Forelimb muscle (tissue), 1 donor: ENCODE measurements around the gene PP2D1. TPM values are rescaled to one million over a fixed set of nuclear protein-coding genes. Genes with fewer than 3 reads are reported as not detected.

ENCODE experiments used
- polyA plus RNA-seq: library from polyadenylated mRNA; unstranded; fragments of 120-200 nt; gene quantifications from one replicate; pipeline ENCODE4 v1.2.1, GENCODE V29; 2013; ENCODE audit not compliant: insufficient read length

PP2D1 gene
- polyA plus RNA-seq, 1 donor: 0.39 TPM

Other genes starting within 250 kb of the PP2D1 start
- 0.66 TPM for gene EFHB, start 78.0 kb downstream of the PP2D1 start, polyA plus RNA-seq
- gene RAB5A, start 65.2 kb downstream of the PP2D1 start, polyA plus RNA-seq: 35.4 TPM
- gene KAT2B, start 28.2 kb upstream of the PP2D1 start, polyA plus RNA-seq: 21.0 TPM
- 4.5 TPM for gene SGO1, start 173.9 kb upstream of the PP2D1 start, polyA plus RNA-seq